HEK293 (cell line): ENCODE measurements around the gene ENAH.

Experiments
- CTCF ChIA-PET: fragments of 350-600 bp; formaldehyde crosslinking; extraction: SDS; loops from one replicate; lab custom pipeline; 2021; ENCODE audit warnings: antibody characterized with exemption; lab: Yijun Ruan, JAX
- POLR2A ChIA-PET: fragments of 300-600 bp; formaldehyde crosslinking; extraction: SDS; loops from one replicate; lab custom pipeline; 2020; ENCODE audit warnings: antibody characterized with exemption, inconsistent platforms; lab: Yijun Ruan, JAX
- H3K27ac ChIP-seq: fragments of 200-500 bp; sonication (Bioruptor generic); 2 replicates; pipeline ENCODE4 v1.5.1; 2014; ENCODE audit warnings: low read depth, low read length, control low read depth, inconsistent platforms; ENCODE audit errors: extremely low read depth
- H3K36me3 ChIP-seq, 2 experiments: fragments of 200-500 bp in 1 of 2; sonication (Bioruptor generic) in 1 of 2; 1 replicate in 1 of 2; 2 replicates in 1 of 2; pipeline ENCODE4 v1.5.1; 2014 to 2017; ENCODE audit warnings: inconsistent platforms in 2 of 2, low read length in 2 of 2; ENCODE audit not compliant: control insufficient read depth in 2 of 2, insufficient read depth in 1 of 2
- H3K4me1 ChIP-seq: fragments of 200-500 bp; sonication (Bioruptor generic); 2 replicates; pipeline ENCODE4 v1.5.1; 2014; ENCODE audit warnings: mild to moderate bottlenecking, low read length, inconsistent platforms; ENCODE audit not compliant: control insufficient read depth, insufficient read depth
- H3K4me3 ChIP-seq: 2 replicates; pipeline ENCODE4 v1.5.1; 2011; ENCODE audit warnings: low read depth, mild to moderate bottlenecking, control low read depth, low read length, moderate library complexity
- H3K9me3 ChIP-seq: fragments of 200-500 bp; sonication (Bioruptor generic); 2 replicates; pipeline ENCODE4 v1.5.1; 2014; ENCODE audit warnings: low read depth, low read length, inconsistent platforms; ENCODE audit not compliant: control insufficient read depth, insufficient read depth
- IKZF3 ChIP-seq: fragments of 450-650 bp; IDR thresholded peaks from 2 replicates; pipeline ENCODE4 v1.5.0; 2018; ENCODE audit warnings: missing biosample characterization, mild to moderate bottlenecking, missing genetic modification characterization, moderate library complexity
- RBAK ChIP-seq: fragments of 450-650 bp; formaldehyde crosslinking; IDR thresholded peaks from 2 replicates; pipeline ENCODE4 v1.5.1; 2016; ENCODE audit warnings: missing biosample characterization, missing genetic modification characterization
- SALL2 ChIP-seq: fragments of 450-650 bp; formaldehyde crosslinking; IDR thresholded peaks from 2 replicates; pipeline ENCODE4 v1.5.0; 2017; ENCODE audit warnings: missing biosample characterization, mild to moderate bottlenecking, missing genetic modification characterization, borderline replicate concordance
- TCF7L2 ChIP-seq: IDR thresholded peaks from 2 replicates; pipeline ENCODE4 v1.6.1; 2011; ENCODE audit warnings: low read depth, mild to moderate bottlenecking, inconsistent platforms, low read length, moderate library complexity, borderline replicate concordance
- ZBTB20 ChIP-seq: fragments of 450-650 bp; formaldehyde crosslinking; IDR thresholded peaks from 2 replicates; pipeline ENCODE4 v1.5.1; 2016; ENCODE audit warnings: missing biosample characterization, missing genetic modification characterization
- ZNF112 ChIP-seq: fragments of 450-650 bp; formaldehyde crosslinking; IDR thresholded peaks from 2 replicates; pipeline ENCODE4 v1.5.0; 2017; ENCODE audit warnings: missing biosample characterization, missing genetic modification characterization
- ZNF121 ChIP-seq: fragments of 450-650 bp; formaldehyde crosslinking; IDR thresholded peaks from 2 replicates; pipeline ENCODE4 v1.5.1; 2016; ENCODE audit warnings: missing biosample characterization, missing genetic modification characterization
- ZNF138 ChIP-seq: fragments of 450-650 bp; formaldehyde crosslinking; IDR thresholded peaks from 2 replicates; pipeline ENCODE4 v1.5.1; 2016; ENCODE audit warnings: missing biosample characterization, missing genetic modification characterization, borderline replicate concordance
- ZNF335 ChIP-seq: fragments of 450-650 bp; formaldehyde crosslinking; conservative IDR thresholded peaks from 2 replicates; pipeline ENCODE4 v1.5.1; 2016; ENCODE audit warnings: missing biosample characterization, missing genetic modification characterization
- ZNF521 ChIP-seq: fragments of 450-650 bp; formaldehyde crosslinking; IDR thresholded peaks from 2 replicates; pipeline ENCODE4 v1.5.1; 2017; ENCODE audit warnings: missing biosample characterization, mild to moderate bottlenecking, missing genetic modification characterization
- ZNF530 ChIP-seq: fragments of 450-650 bp; formaldehyde crosslinking; IDR thresholded peaks from 2 replicates; pipeline ENCODE4 v1.5.1; 2016; ENCODE audit warnings: low read depth, missing biosample characterization, missing genetic modification characterization
- ZNF571 ChIP-seq: fragments of 450-650 bp; formaldehyde crosslinking; IDR thresholded peaks from 2 replicates; pipeline ENCODE4 v1.5.0; 2017; ENCODE audit warnings: missing biosample characterization, missing genetic modification characterization
- ZNF596 ChIP-seq: fragments of 450-650 bp; IDR thresholded peaks from 2 replicates; pipeline ENCODE4 v1.5.0; 2018; ENCODE audit warnings: missing biosample characterization, mild to moderate bottlenecking, missing genetic modification characterization, moderate library complexity
- ZNF610 ChIP-seq: fragments of 450-650 bp; formaldehyde crosslinking; IDR thresholded peaks from 2 replicates; pipeline ENCODE4 v1.5.1; 2016; ENCODE audit warnings: missing biosample characterization, missing genetic modification characterization, borderline replicate concordance
- ZNF621 ChIP-seq: fragments of 450-650 bp; formaldehyde crosslinking; IDR thresholded peaks from 2 replicates; pipeline ENCODE4 v1.5.1; 2017; ENCODE audit warnings: missing biosample characterization, missing genetic modification characterization
- ZNF626 ChIP-seq: fragments of 450-650 bp; sonication (Bioruptor Pico); formaldehyde crosslinking; IDR thresholded peaks from 2 replicates; pipeline ENCODE4 v1.5.1; 2018; ENCODE audit warnings: missing biosample characterization, missing genetic modification characterization, inconsistent platforms
- ZNF76 ChIP-seq: fragments of 450-650 bp; formaldehyde crosslinking; IDR thresholded peaks from 2 replicates; pipeline ENCODE4; 2016; ENCODE audit warnings: low read depth, missing biosample characterization, missing genetic modification characterization, borderline replicate concordance
- TF ChIP-seq, protein P1 (sequence below): fragments of 450-650 bp; formaldehyde crosslinking; IDR thresholded peaks from 2 replicates; pipeline ENCODE4 v1.5.1; 2016; ENCODE audit warnings: missing biosample characterization, missing genetic modification characterization
- TF ChIP-seq, protein P2 (sequence below): fragments of 450-650 bp; formaldehyde crosslinking; IDR thresholded peaks from 2 replicates; pipeline ENCODE4 v1.5.1; 2016; ENCODE audit warnings: missing biosample characterization, missing genetic modification characterization, low read depth
- TF ChIP-seq, protein P3 (sequence below): fragments of 450-650 bp; formaldehyde crosslinking; IDR thresholded peaks from 2 replicates; pipeline ENCODE4 v1.5.1; 2016; ENCODE audit warnings: missing biosample characterization, missing genetic modification characterization

ENAH gene

DNA sequence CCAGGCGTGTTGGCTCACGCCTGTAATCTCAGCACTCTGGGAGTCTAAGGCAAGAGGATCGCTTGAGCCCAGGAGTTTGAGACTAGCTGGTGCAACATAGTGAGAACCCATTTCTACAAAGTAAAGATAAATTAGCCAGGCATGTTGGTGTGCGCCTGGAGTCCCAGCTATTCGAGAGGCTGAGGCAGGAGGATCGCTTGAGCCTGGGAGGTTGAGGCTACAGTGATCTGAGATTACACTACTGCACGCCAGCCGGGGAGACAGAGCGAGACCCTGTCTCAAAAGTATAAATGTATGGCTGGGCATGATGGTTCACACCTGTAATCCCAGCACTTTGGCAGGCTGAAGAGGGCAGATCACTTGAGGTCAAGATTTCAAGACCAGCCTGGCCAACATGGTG, 173.6 kb downstream of the ENAH start:
- POLR2A ChIA-PET = interaction anchor here (0.8 kb wide), 1 partner anchor 445 kb away, joined by 4 read pairs; the partner anchor contains the start of gene PYCR2
- no peak overlapping the region for H3K27ac ChIP-seq

DNA sequence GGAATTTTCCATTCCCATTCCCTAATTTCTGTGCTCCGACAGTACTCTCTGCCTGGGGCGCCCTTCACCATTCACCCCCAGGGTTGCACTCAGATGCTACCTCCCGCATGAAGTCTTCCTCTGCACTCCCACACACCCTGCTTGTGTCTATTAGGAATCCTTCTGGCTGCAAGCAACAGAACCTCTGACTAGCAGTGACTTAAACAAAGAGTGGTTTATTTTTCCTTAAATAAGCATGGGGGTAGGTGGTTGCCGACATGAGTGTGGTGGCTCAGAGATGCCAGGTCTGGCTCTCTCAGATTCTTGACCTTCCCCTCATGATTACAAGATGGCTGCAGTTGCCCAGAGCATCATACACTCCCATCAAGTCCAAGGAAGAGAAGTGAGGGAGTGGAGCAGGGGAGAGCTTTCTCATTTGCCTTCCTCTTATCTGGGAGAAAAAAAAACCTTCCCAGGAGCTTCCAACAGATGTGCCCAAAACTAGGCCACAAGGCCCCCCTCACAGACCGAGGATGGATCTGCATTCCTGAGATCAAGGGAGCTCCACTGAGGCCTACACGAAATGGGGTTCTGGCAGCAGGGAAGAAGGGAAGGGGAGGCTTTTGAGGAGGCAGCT, 175.5 kb downstream of the ENAH start:
- no peaks in the 10 kb centered on the region for H3K36me3 ChIP-seq
- H3K4me1 ChIP-seq = no peaks in the 10 kb centered on the region
- H3K9me3 ChIP-seq = no peaks in the 10 kb centered on the region
- TF ChIP-seq TCF7L2 = no peak
- no peak for TF ChIP-seq ZNF335 (tag by site-specific recombination)
- no peak for TF ChIP-seq ZNF76
- TF ChIP-seq RBAK (tag by site-specific recombination) = no peak
- TF ChIP-seq, protein P1, sequence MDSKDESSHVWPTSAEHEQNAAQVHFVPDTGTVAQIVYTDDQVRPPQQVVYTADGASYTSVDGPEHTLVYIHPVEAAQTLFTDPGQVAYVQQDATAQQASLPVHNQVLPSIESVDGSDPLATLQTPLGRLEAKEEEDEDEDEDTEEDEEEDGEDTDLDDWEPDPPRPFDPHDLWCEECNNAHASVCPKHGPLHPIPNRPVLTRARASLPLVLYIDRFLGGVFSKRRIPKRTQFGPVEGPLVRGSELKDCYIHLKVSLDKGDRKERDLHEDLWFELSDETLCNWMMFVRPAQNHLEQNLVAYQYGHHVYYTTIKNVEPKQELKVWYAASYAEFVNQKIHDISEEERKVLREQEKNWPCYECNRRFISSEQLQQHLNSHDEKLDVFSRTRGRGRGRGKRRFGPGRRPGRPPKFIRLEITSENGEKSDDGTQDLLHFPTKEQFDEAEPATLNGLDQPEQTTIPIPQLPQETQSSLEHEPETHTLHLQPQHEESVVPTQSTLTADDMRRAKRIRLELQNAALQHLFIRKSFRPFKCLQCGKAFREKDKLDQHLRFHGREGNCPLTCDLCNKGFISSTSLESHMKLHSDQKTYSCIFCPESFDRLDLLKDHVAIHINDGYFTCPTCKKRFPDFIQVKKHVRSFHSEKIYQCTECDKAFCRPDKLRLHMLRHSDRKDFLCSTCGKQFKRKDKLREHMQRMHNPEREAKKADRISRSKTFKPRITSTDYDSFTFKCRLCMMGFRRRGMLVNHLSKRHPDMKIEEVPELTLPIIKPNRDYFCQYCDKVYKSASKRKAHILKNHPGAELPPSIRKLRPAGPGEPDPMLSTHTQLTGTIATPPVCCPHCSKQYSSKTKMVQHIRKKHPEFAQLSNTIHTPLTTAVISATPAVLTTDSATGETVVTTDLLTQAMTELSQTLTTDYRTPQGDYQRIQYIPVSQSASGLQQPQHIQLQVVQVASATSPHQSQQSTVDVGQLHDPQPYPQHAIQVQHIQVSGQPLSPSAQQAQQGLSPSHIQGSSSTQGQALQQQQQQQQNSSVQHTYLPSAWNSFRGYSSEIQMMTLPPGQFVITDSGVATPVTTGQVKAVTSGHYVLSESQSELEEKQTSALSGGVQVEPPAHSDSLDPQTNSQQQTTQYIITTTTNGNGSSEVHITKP (tag by site-specific recombination) = no peak
- TF ChIP-seq ZNF530 (tag by site-specific recombination) = no peak
- TF ChIP-seq, protein P2, sequence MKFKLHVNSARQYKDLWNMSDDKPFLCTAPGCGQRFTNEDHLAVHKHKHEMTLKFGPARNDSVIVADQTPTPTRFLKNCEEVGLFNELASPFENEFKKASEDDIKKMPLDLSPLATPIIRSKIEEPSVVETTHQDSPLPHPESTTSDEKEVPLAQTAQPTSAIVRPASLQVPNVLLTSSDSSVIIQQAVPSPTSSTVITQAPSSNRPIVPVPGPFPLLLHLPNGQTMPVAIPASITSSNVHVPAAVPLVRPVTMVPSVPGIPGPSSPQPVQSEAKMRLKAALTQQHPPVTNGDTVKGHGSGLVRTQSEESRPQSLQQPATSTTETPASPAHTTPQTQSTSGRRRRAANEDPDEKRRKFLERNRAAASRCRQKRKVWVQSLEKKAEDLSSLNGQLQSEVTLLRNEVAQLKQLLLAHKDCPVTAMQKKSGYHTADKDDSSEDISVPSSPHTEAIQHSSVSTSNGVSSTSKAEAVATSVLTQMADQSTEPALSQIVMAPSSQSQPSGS (tag by site-specific recombination) = no peak
- no peak for TF ChIP-seq ZNF121 (tag by site-specific recombination)
- CTCF ChIA-PET = interaction anchor here (0.6 to 23.4 kb wide), 14 partner anchors 14 to 510 kb away, joined by 3 to 567 read pairs (median 4); partner anchors contain the start of gene SRP9
- POLR2A ChIA-PET = interaction anchor here (2.1 kb wide), 1 partner anchor 300 kb away, joined by 5 read pairs; the partner anchor contains the start of gene SRP9
- no peak overlapping the region for H3K4me3 ChIP-seq
- H3K27ac ChIP-seq = no peak overlapping the region

More for the DNA sequence above, 173.6 kb downstream of the ENAH start:
- H3K9me3 ChIP-seq = no peaks in the 10 kb centered on the region
- TF ChIP-seq ZNF621 (tag by site-specific recombination) (no peak), ZNF596 (tag by site-specific recombination) (no peak), ZBTB20 (no peak), ZNF521 (tag by site-specific recombination) (no peak), IKZF3 (no peak), ZNF626 (no peak), ZNF571 (tag by site-specific recombination) (no peak), ZNF610 (no peak), ZNF138 (tag by site-specific recombination) (no peak), SALL2 (tag by site-specific recombination) (no peak), ZNF112 (tag by site-specific recombination) (no peak)
- TF ChIP-seq, protein P3, sequence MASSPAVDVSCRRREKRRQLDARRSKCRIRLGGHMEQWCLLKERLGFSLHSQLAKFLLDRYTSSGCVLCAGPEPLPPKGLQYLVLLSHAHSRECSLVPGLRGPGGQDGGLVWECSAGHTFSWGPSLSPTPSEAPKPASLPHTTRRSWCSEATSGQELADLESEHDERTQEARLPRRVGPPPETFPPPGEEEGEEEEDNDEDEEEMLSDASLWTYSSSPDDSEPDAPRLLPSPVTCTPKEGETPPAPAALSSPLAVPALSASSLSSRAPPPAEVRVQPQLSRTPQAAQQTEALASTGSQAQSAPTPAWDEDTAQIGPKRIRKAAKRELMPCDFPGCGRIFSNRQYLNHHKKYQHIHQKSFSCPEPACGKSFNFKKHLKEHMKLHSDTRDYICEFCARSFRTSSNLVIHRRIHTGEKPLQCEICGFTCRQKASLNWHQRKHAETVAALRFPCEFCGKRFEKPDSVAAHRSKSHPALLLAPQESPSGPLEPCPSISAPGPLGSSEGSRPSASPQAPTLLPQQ (tag by site-specific recombination) = no peak
- CTCF ChIA-PET = interaction anchor here (0.6 to 23.4 kb wide), 22 partner anchors 9 to 508 kb away, joined by 3 to 567 read pairs (median 4); partner anchors contain the start of genes EPHX1 and SRP9
- no peaks in the 10 kb centered on the region for H3K36me3 ChIP-seq
- no peaks in the 10 kb centered on the region for H3K4me1 ChIP-seq
- H3K4me3 ChIP-seq = no peak overlapping the region
